Stimulated activated CD8-positive, alpha-beta memory T cell treated with anti-CD3 and anti-CD28 coated beads, Interleukin-12 subunit alpha, Interleukin-12 subunit beta, amount 100 ng/mL, for 24 hours (primary cell): ENCODE results near the gene KHDRBS1.
A peak's percentile ranks its signal among the peaks of the same experiment; 100 is the strongest.
"Not testable (repeated sequence)": the region's sequence is repeated elsewhere in the genome, so short reads cannot be mapped to it uniquely, and the experiment has no call there.

Source experiments
- DNase-seq: peaks from one replicate; pipeline ENCODE4 v3.0.0-alpha.2; 2020; ENCODE audit errors: extremely low read depth

KHDRBS1 gene

GRCh38 chr1:32063261-32063681 lies 49.6 kb downstream of the KHDRBS1 start:
- DNase-seq = no peak

GRCh38 chr1:32065613-32066488 lies 52.2 kb downstream of the KHDRBS1 start:
- DNase-seq = not testable (repeated sequence)

DNA sequence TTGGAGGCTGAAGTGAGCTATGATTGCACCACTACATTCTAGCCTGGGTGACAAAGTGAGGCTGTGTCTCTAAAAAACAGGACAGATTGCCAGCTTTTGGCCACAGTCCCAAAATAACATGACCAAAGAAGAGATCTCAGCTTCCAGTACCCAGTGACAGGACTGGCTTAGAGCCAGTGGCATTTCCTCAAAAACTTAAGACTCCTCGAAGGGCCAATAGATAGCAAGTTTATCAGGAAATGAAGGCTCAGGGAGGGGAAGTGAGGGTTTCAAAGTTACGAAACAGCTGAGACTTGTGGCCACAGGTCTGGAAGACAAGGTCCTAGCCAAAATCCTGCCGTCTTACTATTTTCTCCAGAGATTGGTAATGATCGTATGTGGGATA lies 52.8 kb downstream of the KHDRBS1 start:
- DNase-seq = no peak

DNA sequence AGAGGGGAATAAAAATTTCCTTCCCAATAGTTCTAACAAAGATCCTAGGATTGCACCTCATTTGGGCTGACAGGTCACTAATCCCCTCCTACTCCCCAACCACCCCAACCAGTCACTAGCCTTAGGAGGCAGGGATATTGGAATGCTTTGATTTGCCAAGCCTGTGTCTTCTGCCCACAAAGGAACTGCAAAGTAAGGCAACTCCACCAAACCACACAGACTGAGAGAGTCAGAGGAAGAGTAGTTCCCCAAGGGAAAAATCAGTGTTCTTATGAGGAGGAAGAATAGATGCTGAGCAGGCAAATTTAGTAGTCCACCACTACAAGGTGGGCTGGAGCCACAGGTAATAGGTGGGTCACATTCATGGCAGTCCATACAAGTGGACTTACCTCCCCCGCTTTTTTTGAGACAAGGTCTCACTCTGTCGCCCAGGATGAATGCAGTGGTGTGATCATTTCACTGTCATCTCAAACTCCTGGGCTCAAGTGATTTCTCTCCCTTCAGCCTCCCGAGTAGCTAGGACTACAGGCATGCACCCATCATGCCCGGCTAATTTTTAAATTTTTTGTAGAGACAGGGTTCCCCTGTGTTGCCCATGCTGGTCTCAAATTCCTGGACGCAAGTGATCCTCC lies 55.4 kb downstream of the KHDRBS1 start:
- DNase-seq = no peak

GRCh38 chr1:32071758-32072621 lies 58.3 kb downstream of the KHDRBS1 start:
- no peak for DNase-seq

- DNase-seq = peak; percentile 85
Observed at GRCh38 chr1:32072622-32073298, 59.1 kb downstream of the KHDRBS1 start, which contains the start of gene TMEM39B. Gene TMEM39B (plus strand): TSS chr1:32072939. CDS start chr1:32073048, 109 bp downstream.

DNA sequence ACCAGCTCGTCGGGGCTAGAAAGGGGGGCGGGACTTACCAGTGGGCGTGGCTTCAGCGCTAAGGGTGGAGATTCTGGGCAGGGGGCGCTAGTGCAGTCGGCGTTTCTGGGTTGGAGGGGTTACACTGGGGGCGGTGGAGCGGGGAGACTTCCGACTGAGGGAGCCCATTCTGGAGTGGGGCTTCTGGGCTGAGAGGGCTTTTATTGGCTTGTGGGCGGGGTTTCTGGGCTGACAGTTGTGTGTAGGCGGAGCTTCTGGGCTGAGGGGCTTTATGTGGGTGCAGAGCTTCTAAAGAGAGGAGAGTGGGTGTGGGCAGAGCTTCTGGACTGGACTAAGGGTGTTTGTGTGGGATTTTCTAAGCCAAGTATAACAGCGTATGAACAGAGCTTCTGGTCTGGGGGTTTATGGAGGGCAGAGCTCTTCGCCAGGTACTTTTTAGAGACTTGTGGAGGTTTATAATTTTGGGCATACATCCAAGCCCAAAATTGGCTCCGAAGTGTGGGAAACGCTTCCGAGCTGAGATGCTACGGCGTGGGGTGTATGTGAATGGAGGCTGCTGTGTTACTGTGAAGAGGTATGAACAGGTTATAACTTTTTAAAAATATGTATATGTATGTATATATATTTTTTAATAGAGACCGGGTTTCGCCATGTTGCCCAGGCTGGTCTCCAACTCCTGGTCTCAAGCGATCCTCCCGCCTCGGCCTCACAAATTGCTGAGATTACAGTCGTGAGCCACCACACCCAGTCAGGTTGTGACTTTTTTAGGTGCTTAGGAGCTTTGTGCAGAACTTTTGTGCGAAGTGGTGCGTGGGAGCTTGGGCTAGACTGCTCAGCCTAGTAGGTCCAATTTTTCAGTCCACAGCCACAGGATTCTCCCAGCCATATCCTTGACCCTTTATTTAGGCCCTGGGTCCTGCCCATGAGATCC lies 59.9 kb downstream of the KHDRBS1 start:
- DNase-seq = no peak

- no peak for DNase-seq
Observed at GRCh38 chr1:32074841-32075240, 61.2 kb downstream of the KHDRBS1 start.

DNA sequence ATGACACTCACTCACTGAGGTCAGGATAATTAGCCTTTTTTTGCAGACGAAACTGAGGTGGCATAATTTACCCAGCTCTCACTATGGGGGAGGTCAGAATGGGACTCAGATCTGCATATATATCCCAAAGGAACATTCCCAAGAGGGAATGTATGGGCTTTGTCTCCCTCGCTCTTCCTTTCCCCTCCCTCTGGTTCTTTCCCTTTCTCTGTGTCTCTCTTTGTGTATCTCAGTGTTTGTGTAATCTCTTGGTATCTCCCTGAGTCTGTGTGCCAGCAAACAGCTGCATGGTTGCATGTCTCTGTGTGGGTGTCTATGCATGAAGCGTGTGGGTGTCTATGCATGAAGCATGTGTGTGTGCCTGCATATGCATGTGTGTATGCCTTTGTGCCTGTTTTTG lies 63.8 kb downstream of the KHDRBS1 start:
- no peak for DNase-seq

DNA sequence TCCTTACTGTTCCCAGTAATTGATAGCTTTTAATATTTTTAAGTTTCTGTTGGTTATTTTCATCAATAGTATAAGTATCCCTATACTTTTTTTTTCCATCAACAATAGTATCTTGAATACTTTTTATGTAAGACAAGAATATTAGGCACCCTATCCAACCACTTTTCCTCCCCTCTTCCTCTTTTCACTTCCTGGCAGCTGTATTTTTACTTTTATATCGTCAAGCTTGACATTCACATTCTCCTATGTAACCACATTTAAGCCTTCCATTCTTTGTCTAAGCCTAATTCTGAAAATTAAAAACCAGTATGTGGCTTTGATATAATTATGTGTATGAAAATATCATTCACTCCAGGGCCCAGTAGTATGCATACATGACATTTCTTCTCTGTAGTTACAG lies 68.4 kb downstream of the KHDRBS1 start:
- DNase-seq = no peak

DNA sequence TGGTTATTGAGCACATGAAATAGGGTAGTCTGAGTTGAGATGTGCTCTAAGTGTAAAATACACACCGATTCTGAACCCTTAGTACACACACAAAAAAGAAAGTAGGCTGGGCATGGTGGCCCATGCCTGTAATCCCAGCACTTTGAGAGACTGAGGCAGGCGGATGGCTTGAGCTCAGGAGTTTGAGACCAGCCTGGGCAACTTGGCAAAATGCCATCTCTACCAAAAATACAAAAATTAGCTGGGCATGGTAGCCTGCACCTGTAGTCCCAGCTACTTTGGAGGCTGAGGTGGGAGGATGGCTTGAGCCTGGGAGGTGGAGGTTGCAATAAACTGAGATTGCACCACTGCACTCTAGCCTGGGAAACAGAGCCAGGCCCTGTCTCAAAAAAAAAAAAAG lies 72.7 kb downstream of the KHDRBS1 start:
- DNase-seq = not testable (repeated sequence)

- DNase-seq = no peak
Observed at GRCh38 chr1:32091176-32091575, 77.5 kb downstream of the KHDRBS1 start.

DNA sequence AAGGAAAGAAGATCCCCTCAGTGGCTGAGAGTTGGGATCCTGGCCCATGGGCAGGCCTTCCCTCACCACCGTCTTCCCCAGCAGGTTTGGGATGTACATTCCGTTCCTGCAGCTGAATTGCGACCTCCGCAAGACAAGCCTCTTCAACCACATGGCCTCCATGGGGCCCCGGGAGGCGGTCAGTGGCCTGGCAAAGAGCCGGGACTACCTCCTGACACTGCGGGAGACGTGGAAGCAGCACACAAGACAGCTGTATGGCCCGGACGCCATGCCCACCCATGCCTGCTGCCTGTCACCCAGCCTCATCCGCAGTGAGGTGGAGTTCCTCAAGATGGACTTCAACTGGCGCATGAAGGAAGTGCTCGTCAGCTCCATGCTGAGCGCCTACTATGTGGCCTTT lies 77.9 kb downstream of the KHDRBS1 start:
- DNase-seq = no peak
